NCI-H2171 (cell line): Measurements from ENCODE around the gene GRHL1.

Source experiments
- DNase-seq: peaks from one replicate; lab custom pipeline; 2025; lab: John Stamatoyannopoulos, UW

Gene GRHL1

DNA sequence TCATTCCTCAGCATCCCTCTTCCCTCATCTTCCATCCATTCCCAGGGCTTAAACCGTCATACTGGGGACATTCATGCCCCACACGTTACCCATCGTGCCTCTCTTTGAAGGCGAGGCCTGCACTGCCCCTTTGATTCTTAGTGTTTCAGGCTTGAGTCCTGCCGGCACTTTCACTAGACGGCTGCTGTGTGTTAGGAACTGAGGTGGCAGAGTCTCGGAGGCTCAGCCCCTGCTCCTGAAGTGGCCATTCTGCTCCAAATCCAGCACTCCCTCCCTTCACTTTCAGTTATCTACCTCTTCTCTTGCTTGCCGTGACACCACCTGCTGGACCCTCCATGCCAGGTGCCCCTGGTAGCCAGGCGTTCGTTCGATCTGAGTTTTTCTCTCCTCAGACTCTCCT, 43.0 kb downstream of the GRHL1 start:
- no peak for DNase-seq

DNA sequence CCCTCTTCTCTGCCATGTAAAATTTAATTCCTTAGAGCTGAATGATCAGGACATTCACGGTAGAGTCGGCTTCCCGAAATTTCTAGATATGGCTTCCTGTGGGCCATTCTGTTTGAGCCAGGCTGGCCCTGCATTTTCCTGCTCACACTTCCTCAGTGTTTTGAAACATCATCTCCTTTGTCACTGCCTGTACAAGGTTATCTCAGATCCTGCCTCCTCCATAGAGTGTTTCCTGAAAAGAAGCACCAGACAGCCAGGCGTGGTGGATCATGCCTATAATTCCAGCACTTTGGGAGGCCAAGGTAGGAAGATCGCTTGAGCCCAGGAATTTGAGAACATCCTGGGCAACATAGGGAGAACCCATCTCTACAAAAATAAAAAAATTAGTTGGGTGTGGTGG, 43.6 kb downstream of the GRHL1 start:
- no peak for DNase-seq

DNA sequence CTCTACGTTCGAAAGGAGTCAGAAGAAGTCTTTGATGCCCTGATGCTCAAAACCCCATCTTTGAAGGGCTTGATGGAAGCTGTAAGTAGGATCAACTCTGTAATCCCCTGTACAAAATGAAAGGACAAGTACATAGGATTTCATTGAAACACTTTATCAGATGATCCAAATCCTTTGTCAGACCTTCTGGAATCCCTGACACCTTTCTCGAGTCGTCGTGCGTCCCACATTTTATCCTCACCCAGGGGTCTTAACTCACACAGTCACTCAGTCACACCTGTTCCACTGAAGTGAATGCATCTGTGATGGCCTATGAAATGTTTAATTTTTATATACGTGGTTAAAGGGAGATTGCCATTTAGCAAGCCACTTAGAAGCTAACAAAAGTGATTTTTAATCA, 44.8 kb downstream of the GRHL1 start:
- no peak for DNase-seq

GRCh38 chr2:9997936-9998335, 46.4 kb downstream of the GRHL1 start:
- no peak for DNase-seq

DNA sequence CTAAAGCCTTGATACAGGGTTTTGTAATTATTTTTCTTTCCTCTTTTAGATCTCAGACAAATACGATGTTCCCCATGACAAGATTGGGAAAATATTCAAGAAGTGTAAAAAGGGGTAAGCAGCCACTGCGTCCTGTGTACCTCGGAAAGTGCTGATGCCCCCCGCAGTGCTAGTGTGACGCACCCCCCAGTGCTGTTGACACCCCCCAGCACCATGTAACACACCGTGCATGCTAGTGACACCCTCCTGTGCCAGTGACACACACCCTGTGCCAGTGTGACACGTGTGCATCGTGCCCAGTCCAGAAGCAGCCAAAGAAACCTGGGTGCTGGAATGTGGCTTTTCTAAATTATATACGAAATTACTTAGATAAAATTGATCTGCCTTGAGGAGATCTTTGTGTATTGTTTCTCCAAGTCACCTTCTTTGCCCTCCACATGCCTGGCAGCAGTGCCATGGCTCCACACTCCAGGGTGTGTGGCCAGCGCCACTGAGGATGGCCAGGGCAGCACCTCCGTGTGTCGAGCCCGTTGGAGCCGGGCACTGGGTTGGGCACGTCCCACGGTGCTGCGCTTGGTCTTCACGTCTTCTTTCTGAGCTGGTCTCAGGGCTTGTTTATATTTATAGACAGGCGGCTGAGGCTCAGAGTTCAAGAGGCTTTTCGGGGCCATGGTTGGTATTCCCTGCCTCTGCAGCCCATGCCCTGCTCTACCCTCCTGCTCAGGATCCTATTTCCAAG, 47.6 kb downstream of the GRHL1 start:
- DNase-seq = no peak

GRCh38 chr2:9999693-10000092, 48.2 kb downstream of the GRHL1 start:
- DNase-seq = no peak

GRCh38 chr2:10000541-10000940, 49.0 kb downstream of the GRHL1 start:
- no peak for DNase-seq

- DNase-seq = no peak
These were observed 50.1 kb downstream of the GRHL1 start for GRCh38 chr2:10001586-10001985.

GRCh38 chr2:10002109-10002508, 50.6 kb downstream of the GRHL1 start:
- no peak for DNase-seq

DNA sequence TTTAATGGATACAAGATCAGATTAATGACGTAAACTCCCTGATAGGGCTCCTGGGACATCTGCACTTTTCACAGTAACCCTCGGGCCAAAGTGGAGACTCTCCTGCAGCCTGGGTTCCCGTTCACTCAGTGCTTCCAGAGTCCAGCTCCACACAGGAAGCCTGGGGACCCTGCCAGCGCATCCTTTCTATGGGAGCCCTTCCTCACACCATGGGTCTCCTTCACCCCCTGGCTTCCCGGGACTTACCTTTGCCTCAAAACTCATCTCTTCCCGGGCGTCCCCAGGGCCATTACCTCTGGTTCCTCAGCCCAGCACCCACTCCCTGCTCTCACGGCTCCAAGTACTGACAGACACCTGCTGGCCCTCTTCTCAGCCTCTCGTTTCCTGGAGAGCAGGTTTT, 51.2 kb downstream of the GRHL1 start:
- no peak for DNase-seq

DNA sequence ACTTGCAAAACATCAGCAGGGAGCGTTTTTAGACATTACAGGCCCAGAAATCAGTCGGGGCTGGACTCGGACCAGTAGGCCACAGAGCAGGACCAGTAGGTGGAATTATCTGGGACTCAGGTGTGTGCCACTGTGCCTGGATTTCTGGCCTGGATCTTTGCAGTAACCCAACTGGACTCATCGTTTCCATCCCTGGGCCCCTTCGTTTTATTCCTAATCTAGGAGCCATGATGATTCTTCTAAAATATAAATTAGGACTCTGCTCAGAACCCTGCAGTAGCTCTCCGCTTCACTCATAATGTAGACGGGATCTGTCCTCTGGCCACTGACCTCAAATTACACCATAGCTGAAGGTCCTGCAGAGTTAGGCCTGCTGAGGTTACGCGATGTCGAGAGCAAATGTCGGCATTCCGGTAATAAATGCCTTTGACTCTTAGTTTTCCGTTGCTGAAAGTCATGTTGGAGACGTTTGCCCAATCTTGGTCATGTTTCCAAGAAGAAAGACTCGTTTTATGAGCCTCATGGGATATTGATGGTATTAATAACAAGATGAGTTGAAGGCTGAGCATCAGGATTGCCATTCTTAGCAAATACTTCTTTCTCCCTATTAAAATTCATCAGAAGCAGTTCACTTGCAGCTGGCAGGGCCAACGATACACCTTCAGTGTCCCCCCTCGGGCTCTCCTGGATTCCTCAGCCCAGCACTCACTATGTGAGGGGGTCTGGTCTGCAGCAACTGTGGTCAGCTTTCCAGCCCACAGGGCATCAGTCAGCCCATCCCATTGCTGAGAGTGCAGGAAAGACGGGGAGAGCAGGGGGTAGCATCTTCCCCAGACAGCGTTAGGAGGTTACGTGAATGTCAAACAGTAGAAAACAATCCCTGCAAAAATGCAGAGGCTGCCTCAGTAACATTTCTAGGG, 52.0 kb downstream of the GRHL1 start:
- DNase-seq = no peak

GRCh38 chr2:10004401-10004800, 52.9 kb downstream of the GRHL1 start:
- DNase-seq = no peak

DNA sequence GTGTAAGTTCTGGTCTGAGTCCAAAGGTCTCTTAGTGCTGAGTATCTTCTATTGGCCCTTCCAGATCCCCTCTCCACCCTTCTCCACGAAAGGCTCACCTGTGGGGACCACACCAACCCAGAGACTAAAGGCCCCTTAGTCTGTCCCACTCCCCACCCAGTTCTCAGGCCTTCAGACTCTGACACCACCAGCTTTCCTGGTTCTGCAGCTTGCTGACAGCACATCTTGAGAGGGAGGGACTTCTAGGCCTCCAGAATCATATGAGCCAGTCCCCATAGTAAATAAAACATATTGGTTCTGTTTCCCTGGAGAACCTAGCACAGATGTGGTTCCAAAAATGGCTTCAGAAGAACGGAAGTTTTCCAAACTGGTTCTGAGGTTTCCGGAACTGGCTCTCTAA, 53.3 kb downstream of the GRHL1 start:
- DNase-seq = no peak

DNA sequence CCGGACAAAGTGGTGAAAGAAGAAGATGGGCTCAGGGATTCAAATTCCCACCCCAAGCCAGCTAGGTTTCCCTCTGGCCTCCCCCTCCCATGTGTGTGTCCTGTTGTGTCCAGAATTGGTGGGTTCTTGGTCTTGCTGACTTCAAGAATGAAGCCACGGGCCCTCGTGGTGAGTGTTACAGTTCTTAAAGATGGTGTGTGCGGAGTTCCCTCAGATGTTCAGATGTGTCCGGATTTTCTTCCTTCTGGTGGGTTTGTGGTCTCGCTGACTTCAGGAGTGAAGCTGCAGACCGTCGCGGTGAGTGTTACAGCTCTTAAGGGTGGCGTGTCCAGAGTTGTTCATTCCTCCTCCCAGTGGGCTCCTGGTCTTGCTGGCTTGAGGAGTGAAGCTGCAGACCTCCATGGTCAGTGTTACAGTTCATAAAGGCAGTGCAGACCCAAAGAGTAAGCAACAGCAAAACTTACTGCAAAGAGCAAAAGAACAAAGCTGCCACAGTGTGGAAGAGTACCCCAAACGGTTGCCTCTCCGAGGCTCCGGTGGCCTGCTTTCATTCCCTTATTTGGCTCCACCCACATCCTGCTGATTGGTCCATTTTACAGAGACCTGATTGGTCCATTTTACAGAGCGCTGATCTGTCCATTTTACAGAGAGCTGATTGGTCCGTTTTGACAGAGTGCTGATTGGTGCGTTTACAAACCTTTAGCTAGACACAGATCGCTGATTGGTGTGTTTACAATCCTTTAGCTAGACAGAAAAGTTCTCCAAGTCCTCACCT, 54.2 kb downstream of the GRHL1 start:
- no peak for DNase-seq

DNA sequence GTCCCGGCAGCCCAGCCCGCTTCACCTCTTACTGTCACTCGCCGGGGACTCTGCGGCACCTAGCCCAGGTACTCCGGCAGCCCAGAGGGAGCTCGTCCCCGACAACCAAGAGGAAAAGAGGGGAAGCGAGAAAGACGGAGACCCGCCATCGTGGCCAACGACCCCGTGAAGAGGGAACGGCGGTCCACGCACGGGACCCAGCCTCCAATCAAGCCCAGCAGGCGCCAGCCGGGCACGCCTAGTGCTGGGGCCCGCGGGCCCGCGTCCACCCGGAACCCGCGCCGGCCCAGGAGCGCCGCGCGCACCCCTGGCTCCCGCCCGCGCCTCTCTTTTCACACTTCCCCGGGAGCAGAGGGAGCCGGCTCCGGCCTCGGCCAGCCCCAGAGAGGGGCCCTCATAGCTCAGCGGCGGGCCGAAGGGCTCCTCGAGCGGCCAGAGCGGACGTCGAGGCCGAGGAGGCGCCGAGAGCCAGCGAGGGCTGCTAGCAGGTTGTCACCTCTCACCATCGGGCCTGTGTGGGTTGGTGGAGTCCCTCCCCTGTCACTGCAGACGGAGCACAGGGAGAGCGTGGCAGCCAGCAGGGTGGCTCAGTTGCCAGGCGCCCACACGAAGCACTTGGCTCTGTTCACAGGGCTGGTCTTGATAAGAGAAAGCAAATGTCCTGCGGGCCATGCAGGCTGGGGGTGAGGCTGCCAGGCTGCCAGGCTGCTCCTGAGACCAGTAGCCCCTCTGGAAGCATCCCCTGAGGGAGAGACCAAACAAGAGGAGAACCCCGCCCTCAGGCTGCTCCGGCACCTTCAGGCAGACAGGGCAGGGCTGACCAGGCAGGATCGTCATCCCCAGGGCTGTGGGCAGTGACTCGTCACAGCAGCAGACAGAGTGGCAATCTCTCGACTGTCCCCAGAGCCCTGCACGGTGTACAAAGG, 55.0 kb downstream of the GRHL1 start:
- no peak for DNase-seq

- DNase-seq = no peak
These were observed 55.9 kb downstream of the GRHL1 start for GRCh38 chr2:10007435-10007834.

- peak; percentile 45 for DNase-seq
These were observed 56.7 kb downstream of the GRHL1 start for GRCh38 chr2:10007921-10008808.

GRCh38 chr2:10008809-10009176, 57.3 kb downstream of the GRHL1 start:
- no peak for DNase-seq

DNA sequence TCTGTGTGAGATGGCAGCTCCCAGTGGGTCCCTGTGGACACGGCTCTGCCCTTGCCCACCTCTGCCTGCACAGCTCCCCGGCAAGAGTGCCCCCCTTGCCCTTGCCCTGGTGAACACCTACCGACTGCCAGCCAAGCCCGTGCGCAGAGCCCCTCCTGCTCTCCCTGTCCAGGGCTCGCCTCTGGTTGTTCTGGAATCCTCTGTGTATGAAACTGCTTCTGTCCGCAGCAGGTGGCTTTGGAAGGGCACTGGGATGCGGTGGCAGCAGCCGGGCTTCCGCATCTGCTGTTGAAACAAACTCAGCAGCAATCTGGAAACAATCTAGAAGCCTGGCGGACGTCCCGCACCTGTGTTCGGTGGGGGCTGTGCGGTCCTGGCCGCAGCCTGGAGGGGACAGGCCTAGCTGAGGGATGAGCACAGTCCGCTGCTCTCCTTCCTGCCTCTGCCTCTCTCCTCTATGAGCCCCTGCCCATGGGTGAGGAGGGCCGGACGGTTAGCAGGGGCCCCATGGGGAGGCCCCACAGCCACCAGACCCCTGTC, 57.8 kb downstream of the GRHL1 start:
- no peak for DNase-seq
